ENCODE measurements around the gene RICTOR. TPM values are rescaled to one million over a fixed set of nuclear protein-coding genes. Genes with fewer than 3 reads are reported as not detected.

Gene RICTOR
- total RNA-seq, 1 donor from 2014 or later: 35.0 TPM

GRCh38 chr5:38931731-38932130 is 142.5 kb downstream of the RICTOR start:
- Histone ChIP-seq H3K4me3 (ENCODE audit: low read depth, low read length) (no peak overlapping the region), H3K36me3 (ENCODE audit: control insufficient read depth, insufficient read depth, low read length) (peaks cover 16% of the 10 kb centered on the region), H3K27me3 (ENCODE audit: control insufficient read depth, insufficient read depth, low read length) (no peaks in the 10 kb centered on the region)
- DNase-seq (ENCODE audit: low read depth) (no peak), FAIRE-seq (no peak)
- TF ChIP-seq, protein P1, sequence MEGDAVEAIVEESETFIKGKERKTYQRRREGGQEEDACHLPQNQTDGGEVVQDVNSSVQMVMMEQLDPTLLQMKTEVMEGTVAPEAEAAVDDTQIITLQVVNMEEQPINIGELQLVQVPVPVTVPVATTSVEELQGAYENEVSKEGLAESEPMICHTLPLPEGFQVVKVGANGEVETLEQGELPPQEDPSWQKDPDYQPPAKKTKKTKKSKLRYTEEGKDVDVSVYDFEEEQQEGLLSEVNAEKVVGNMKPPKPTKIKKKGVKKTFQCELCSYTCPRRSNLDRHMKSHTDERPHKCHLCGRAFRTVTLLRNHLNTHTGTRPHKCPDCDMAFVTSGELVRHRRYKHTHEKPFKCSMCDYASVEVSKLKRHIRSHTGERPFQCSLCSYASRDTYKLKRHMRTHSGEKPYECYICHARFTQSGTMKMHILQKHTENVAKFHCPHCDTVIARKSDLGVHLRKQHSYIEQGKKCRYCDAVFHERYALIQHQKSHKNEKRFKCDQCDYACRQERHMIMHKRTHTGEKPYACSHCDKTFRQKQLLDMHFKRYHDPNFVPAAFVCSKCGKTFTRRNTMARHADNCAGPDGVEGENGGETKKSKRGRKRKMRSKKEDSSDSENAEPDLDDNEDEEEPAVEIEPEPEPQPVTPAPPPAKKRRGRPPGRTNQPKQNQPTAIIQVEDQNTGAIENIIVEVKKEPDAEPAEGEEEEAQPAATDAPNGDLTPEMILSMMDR (IDR thresholded peaks at IDR 0.05; ENCODE audit: insufficient read depth, low read length, severe bottlenecking): no peak

DNA sequence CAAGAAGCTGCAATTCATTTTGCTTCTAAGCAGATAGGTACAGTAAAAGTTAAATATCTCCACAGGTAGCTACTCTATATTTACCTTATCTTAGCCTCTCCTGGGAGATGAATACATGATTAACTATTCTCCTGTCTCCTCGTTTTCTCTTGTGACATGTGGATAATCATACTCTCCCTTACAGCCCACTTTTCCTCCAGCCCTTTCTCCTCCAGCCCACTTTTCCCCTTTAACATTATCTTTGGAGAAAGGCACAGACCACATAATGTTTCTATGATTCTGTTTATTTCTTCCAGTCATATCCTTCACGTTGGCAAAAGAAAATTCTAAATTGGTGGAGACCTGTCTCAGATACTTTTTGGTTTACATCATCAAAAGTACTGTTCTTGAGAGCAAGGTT is 144.4 kb downstream of the RICTOR start:
- TF ChIP-seq, protein P1 (IDR thresholded peaks at IDR 0.05; ENCODE audit: insufficient read depth, low read length, severe bottlenecking): no peak
- FAIRE-seq (no peak), DNase-seq (ENCODE audit: low read depth) (no peak)
- H3K36me3 ChIP-seq (ENCODE audit: control insufficient read depth, insufficient read depth, low read length): peaks cover 23% of the 10 kb centered on the region
- no peaks in the 10 kb centered on the region for H3K27me3 ChIP-seq (ENCODE audit: control insufficient read depth, insufficient read depth, low read length)
- no peak overlapping the region for H3K4me3 ChIP-seq (ENCODE audit: low read depth, low read length)

DNA sequence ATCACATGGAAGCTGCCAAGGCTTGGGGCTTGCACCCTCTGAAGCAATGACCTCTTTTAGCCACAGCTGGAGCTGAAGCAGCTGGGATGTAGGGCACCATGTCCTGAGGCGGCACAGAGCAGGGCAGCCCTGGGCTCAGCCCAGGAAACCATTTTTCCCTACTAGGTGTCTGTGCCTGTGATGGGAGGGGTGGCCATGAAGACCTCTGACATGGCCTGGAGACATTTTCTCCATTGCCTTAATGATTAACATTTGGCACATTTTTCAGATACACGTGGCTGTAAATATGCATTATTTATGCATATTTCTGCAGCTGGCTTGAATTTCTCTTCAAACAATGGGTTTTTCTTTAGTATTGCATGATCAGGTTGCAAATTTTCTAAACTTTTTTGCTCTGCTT is 146.7 kb downstream of the RICTOR start:
- Histone ChIP-seq H3K36me3 (ENCODE audit: control insufficient read depth, insufficient read depth, low read length) (peaks cover 30% of the 10 kb centered on the region), H3K27me3 (ENCODE audit: control insufficient read depth, insufficient read depth, low read length) (no peaks in the 10 kb centered on the region), H3K4me3 (ENCODE audit: low read depth, low read length) (no peak overlapping the region)
- FAIRE-seq (no peak), DNase-seq (ENCODE audit: low read depth) (no peak)
- TF ChIP-seq, protein P1 (IDR thresholded peaks at IDR 0.05; ENCODE audit: insufficient read depth, low read length, severe bottlenecking): no peak

DNA sequence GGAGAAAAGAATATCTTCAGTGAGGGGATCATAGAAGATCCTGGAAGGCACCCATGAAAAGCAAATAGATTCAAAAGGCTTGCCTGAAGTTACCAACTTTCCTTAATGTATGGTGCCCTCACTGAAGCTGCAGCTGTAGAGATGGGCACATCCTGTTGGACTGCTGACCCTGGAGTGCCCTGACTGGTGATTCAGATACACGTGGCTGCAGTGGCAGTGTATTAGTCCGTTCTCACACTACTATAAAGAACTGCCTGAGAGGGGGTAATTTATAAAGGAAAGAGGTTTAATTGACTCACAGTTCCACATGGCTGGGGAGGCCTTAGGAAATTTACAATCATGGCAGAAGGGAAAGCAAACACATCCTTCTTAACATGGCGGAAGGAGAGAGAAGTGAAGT is 148.1 kb downstream of the RICTOR start:
- DNase-seq (ENCODE audit: low read depth): no peak
- peaks cover 32% of the 10 kb centered on the region for H3K36me3 ChIP-seq (ENCODE audit: control insufficient read depth, insufficient read depth, low read length)
- H3K4me3 ChIP-seq (ENCODE audit: low read depth, low read length): no peak overlapping the region
- FAIRE-seq: no peak
- no peaks in the 10 kb centered on the region for H3K27me3 ChIP-seq (ENCODE audit: control insufficient read depth, insufficient read depth, low read length)
- TF ChIP-seq, protein P1 (IDR thresholded peaks at IDR 0.05; ENCODE audit: insufficient read depth, low read length, severe bottlenecking): no peak

DNA sequence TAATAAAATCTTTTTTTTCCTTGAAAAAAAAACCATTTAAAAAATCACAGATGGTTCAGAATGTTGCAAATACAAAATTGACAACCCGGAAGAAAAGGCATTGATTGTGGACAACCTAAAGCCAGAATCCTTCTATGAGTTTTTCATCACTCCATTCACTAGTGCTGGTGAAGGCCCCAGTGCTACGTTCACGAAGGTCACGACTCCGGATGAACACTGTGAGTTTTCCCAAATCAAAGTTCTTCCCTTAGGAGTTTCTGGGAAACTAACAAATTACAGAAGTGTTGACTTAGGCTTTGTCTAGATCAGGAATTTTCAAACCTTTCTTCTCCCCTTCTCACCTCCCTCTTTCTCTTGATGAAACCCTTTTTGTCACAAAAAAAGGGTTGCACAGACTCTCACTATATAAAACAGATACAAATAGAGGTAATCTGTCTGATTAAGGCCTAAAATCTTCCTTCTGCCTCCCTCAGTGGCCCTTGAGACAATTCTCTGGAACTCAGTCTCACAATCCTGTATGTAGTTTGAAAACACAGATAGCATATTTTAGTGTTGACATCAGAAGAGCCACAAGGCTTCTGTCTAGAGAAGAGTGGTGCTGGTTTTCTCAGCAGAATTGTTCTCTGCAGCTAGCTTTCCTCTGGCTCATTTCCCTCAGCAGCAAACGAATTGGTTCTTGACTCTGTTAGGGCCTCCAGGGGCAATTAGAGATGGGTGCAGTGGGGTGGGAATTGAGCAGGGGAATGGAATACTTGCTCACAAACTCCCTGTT is 148.9 kb downstream of the RICTOR start:
- H3K4me3 ChIP-seq (ENCODE audit: low read depth, low read length): no peak overlapping the region
- DNase-seq (ENCODE audit: low read depth) (no peak), FAIRE-seq (no peak)
- TF ChIP-seq, protein P1 (IDR thresholded peaks at IDR 0.05; ENCODE audit: insufficient read depth, low read length, severe bottlenecking): no peak
- H3K27me3 ChIP-seq (ENCODE audit: control insufficient read depth, insufficient read depth, low read length): no peaks in the 10 kb centered on the region
- peaks cover 33% of the 10 kb centered on the region for H3K36me3 ChIP-seq (ENCODE audit: control insufficient read depth, insufficient read depth, low read length)
